ENCODE results near the gene KTN1.

The KTN1 gene

GRCh38 chr14:55693904-55694303 is 113.9 kb downstream of the KTN1 start:
- H3K4me3 ChIP-seq (ENCODE audit: low read depth, low read length) = no peak overlapping the region
- TF ChIP-seq CTCF (IDR thresholded peaks at IDR 0.05; ENCODE audit: low read depth, low read length) = no peak
- in situ Hi-C loops (cut with HindIII; ENCODE audit: low sequenced_read_pairs) = no loop called here
- DNase-seq (ENCODE audit: low read depth, low spot score) = no peak

- TF ChIP-seq CTCF (IDR thresholded peaks at IDR 0.05; ENCODE audit: low read depth, low read length) = no peak
- no peak for DNase-seq (ENCODE audit: low read depth, low spot score)
- in situ Hi-C loops (cut with HindIII; ENCODE audit: low sequenced_read_pairs) = no loop called here
- no peak overlapping the region for H3K4me3 ChIP-seq (ENCODE audit: low read depth, low read length)
These were observed 117.4 kb downstream of the KTN1 start for GRCh38 chr14:55697414-55697861.

- no peak for DNase-seq (ENCODE audit: low read depth, low spot score)
- in situ Hi-C loops (cut with HindIII; ENCODE audit: low sequenced_read_pairs) = no loop called here
- no peak overlapping the region for H3K4me3 ChIP-seq (ENCODE audit: low read depth, low read length)
- TF ChIP-seq CTCF (IDR thresholded peaks at IDR 0.05; ENCODE audit: low read depth, low read length) = no peak
These were observed 118.0 kb downstream of the KTN1 start for GRCh38 chr14:55698051-55698450.

GRCh38 chr14:55699131-55700057 is 119.4 kb downstream of the KTN1 start:
- DNase-seq (ENCODE audit: low read depth, low spot score) = peak; percentile 68
- no peak for TF ChIP-seq CTCF (IDR thresholded peaks at IDR 0.05; ENCODE audit: low read depth, low read length)
- no peak overlapping the region for H3K4me3 ChIP-seq (ENCODE audit: low read depth, low read length)
- in situ Hi-C loops (cut with HindIII; ENCODE audit: low sequenced_read_pairs) = no loop called here

GRCh38 chr14:55701638-55702037 is 121.6 kb downstream of the KTN1 start:
- no peak for TF ChIP-seq CTCF (IDR thresholded peaks at IDR 0.05; ENCODE audit: low read depth, low read length)
- peak; percentile 43 for DNase-seq (ENCODE audit: low read depth, low spot score)
- no peak overlapping the region for H3K4me3 ChIP-seq (ENCODE audit: low read depth, low read length)
- in situ Hi-C loops (cut with HindIII; ENCODE audit: low sequenced_read_pairs) = no loop called here

- in situ Hi-C loops (cut with HindIII; ENCODE audit: low sequenced_read_pairs) = no loop called here
- H3K4me3 ChIP-seq (ENCODE audit: low read depth, low read length) = no peak overlapping the region
- TF ChIP-seq CTCF (IDR thresholded peaks at IDR 0.05; ENCODE audit: low read depth, low read length) = no peak
- DNase-seq (ENCODE audit: low read depth, low spot score) = no peak
These were observed 122.5 kb downstream of the KTN1 start for GRCh38 chr14:55702511-55702910.

Data from astrocyte of the spinal cord (primary cell).